Activated CD8-positive, alpha-beta memory T cell treated with anti-CD3 and anti-CD28 coated beads for 1 hour (primary cell): ENCODE measurements around the gene ZNG1C.
"Not testable (repeated sequence)": the region's sequence is repeated elsewhere in the genome, so short reads cannot be mapped to it uniquely, and the experiment has no call there.

Experiments
- DNase-seq, 2 donors: peaks; one replicate each; pipeline ENCODE4 v3.0.0-alpha.2; 2020; ENCODE audit warnings: low read depth in 1 of 2; ENCODE audit errors: extremely low read depth in 1 of 2

ZNG1C gene

DNA sequence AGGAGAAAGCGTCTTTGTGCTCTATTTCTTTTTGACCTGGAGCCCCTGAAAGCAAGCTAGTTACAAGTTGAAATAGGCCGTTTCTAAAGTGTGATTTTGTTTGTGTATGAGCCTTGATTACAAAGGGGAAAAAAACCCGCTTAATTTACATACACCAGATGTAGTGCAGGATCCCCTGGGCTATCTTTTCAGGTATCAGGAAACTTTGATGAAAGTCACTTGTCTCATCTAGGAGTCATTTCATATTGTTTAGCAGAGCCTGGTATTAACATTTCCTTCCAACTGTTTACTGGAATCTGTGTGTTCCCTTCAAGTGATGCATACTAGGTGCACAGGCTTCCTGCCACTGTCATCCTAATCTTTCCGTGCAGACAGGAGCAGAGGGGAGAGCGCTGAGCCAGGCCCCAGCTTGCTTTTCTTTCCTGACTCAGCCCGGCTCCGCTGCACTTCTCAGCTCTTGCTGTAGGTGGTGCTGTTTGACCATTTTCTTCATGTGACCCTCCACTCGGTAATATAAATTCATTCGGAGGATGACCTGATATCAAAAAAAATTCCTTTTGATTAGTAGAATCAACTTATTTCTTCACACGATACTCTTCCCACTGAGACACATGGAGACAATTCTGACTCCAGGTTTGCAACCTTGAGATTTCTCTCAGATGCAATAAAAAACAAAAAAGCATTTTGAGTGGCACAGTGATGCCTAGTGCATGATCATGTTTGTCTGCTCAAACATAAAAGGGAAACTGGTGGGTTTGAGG lies 100.7 kb downstream of the ZNG1C start:
- DNase-seq = not testable (repeated sequence)

DNA sequence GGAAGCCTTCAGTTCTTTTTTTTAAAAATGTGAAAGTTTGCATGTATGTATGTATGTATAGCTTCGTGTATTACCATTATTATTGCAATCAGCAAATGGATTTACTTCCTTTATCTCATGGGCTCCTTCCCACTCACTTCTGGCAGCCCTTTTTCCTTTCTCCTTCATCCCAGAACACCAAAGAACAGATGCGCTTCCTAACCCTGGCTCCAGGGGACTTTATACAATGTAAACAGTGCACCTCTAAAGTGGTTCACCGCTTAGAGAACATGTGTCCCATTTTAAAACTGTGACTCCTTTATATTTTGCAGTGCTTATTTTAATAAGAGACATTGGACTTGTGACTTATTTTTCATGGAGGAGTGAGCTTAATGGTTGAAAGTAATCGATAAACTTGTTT lies 101.5 kb downstream of the ZNG1C start:
- not testable (repeated sequence) for DNase-seq

DNA sequence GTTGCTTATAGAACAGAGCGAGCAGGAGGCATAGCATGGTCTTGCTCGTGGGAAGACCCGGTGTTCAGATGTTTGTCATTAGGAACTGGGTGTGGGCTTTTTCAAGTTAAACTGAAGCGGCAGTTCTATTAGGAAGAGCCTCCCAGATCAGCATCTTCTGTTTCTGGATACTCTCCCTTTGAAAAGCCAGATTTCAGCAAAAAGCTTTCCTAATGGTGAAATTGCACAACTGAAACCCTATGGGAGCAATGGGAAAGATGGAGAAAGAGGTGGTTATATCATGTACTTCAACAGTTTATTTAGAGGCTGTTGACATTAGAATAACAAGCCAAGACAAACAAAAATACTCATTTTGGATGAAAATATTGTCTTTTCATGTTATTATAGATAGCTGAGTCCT lies 102.2 kb downstream of the ZNG1C start:
- DNase-seq = not testable (repeated sequence)
